Prostate gland (tissue), 2 donors: ENCODE data around the gene IP6K2. TPM values are rescaled to one million over a fixed set of nuclear protein-coding genes. Genes with fewer than 3 reads are reported as not detected.
"Not testable (repeated sequence)": the region's sequence is repeated elsewhere in the genome, so short reads cannot be mapped to it uniquely, and the experiment has no call there.

Experiments
- DNase-seq: peaks from one replicate; pipeline ENCODE4 v3.0.0-alpha.2; 2019; ENCODE audit warnings: low spot score
- H3K27ac ChIP-seq, 2 donors: fragments of 200-600 bp; sonication (generic); 2 replicates each; pipeline ENCODE4 v1.5.1; 2017 to 2019
- H3K27me3 ChIP-seq: fragments of 200-600 bp; sonication (generic); replicated peaks from 2 replicates; pipeline ENCODE4 v1.5.1; 2019; ENCODE audit not compliant: insufficient read depth
- H3K36me3 ChIP-seq, 2 donors: fragments of 200-600 bp; sonication (generic); 1 replicate in 1 of 2; 2 replicates in 1 of 2; pipeline versions ENCODE4 v1.5.1 to v1.8.1; 2017 to 2019
- H3K4me1 ChIP-seq: fragments of 200-600 bp; sonication (generic); replicated peaks from 2 replicates; pipeline ENCODE4 v1.5.1; 2019
- H3K4me3 ChIP-seq, 2 donors: fragments of 200-600 bp; sonication (generic); 2 replicates each; pipeline ENCODE4 v1.5.1; 2017 to 2019
- H3K9me3 ChIP-seq: fragments of 200-600 bp; sonication (generic); 2 replicates; pipeline ENCODE4 v1.5.1; 2017
- CTCF ChIP-seq, 4 experiments: fragments of 200-600 bp in 2 of 4; fragments of 450-650 bp in 2 of 4; sonication (generic) in 2 of 4; IDR thresholded peaks; 1 replicate in 3 of 4; 2 replicates in 1 of 4; pipeline ENCODE4 v1.5.1; 2016 to 2019; ENCODE audit warnings: antibody characterized with exemption in 4 of 4, mild to moderate bottlenecking in 2 of 4, moderate library complexity in 2 of 4
- POLR2A ChIP-seq: fragments of 450-650 bp; IDR thresholded peaks from one replicate; pipeline ENCODE4 v1.6.1; 2016; ENCODE audit warnings: antibody characterized with exemption, mild to moderate bottlenecking
- POLR2AphosphoS5 ChIP-seq: sonication (generic); formaldehyde crosslinking; IDR thresholded peaks from one replicate; pipeline ENCODE4 v1.6.1; 2017; ENCODE audit warnings: antibody characterized with exemption
- WGBS: methylation state at CpG from one replicate; pipeline ENCODE4 v1.1.5; 2018; 5-methylcytosine and 5-hydroxymethylcytosine counted together
- intact Hi-C: fragments of 100-400 bp; cut with DNase I; formaldehyde crosslinking; loops from one replicate; pipeline ENCODE4 v1.14.2; 2022
- total RNA-seq, 2 donors: library from RNA; depleted of rRNA; stranded (reverse); fragments of >200 nt; gene quantifications; one replicate each; pipeline ENCODE4 v1.1.0, GENCODE V29; 2016

The IP6K2 gene
- total RNA-seq, 2 donors from 2014 or later = 112 to 165 TPM

GRCh38 chr3:48747015-48747615, 30.1 kb upstream of the IP6K2 start:
- H3K4me3 ChIP-seq = no peak overlapping the region
- DNase-seq = no peak
- H3K27me3 ChIP-seq = no peaks in the 10 kb centered on the region
- H3K4me1 ChIP-seq = peaks cover 11% of the 10 kb centered on the region
- 4% methylated on average over 4 of the region's 4 CpGs for WGBS
- intact Hi-C loops = loop anchor here (5.0 kb wide), 1 partner anchor 100 kb away; the partner anchor contains the start of gene PRKAR2A
- peak overlapping the region; percentile 72 to 76 for H3K27ac ChIP-seq
- H3K9me3 ChIP-seq = no peaks in the 10 kb centered on the region
- no peak for TF ChIP-seq POLR2A
- TF ChIP-seq POLR2AphosphoS5 = peak; percentile 77
- TF ChIP-seq CTCF (IDR thresholded peaks at IDR 0.05) = no peak
- peaks cover 0 to 5% of the 10 kb centered on the region in 2 donors for H3K36me3 ChIP-seq

GRCh38 chr3:48743773-48744172, 26.8 kb upstream of the IP6K2 start:
- Histone ChIP-seq H3K27me3 (no peaks in the 10 kb centered on the region), H3K27ac (no peak overlapping the region), H3K4me3 (no peak overlapping the region), H3K4me1 (peaks cover 33% of the 10 kb centered on the region), H3K9me3 (no peaks in the 10 kb centered on the region), H3K36me3 (no peaks in the 10 kb centered on the region)
- TF ChIP-seq CTCF (IDR thresholded peaks at IDR 0.05) = no peak
- TF ChIP-seq POLR2AphosphoS5 = no peak
- TF ChIP-seq POLR2A = no peak
- intact Hi-C loops = no loop called here
- WGBS = 88% methylated on average over 7 of the region's 7 CpGs
- no peak for DNase-seq

- H3K4me3 ChIP-seq, H3K36me3 ChIP-seq, DNase-seq, H3K27me3 ChIP-seq, H3K9me3 ChIP-seq: not testable (repeated sequence)
- intact Hi-C loops = loop anchor here (2.0 kb wide), 1 partner anchor 54 kb away; no protein-coding TSS in a partner anchor
- 97% methylated on average over 10 of the region's 10 CpGs for WGBS
- H3K27ac ChIP-seq = peak overlapping the region; percentile 73 to 75
- H3K4me1 ChIP-seq = peaks cover 26% of the 10 kb centered on the region
Observed at GRCh38 chr3:48741226-48741625, 24.2 kb upstream of the IP6K2 start.

- Histone ChIP-seq H3K4me3 (no peak overlapping the region), H3K27ac (peak overlapping the region; percentile 73 to 75), H3K36me3 (no peaks in the 10 kb centered on the region), H3K4me1 (peaks cover 32% of the 10 kb centered on the region), H3K27me3 (no peaks in the 10 kb centered on the region), H3K9me3 (no peaks in the 10 kb centered on the region)
- intact Hi-C loops = loop anchor here (2.0 kb wide), 1 partner anchor 53 kb away; no protein-coding TSS in a partner anchor
- peak; percentile 68 for DNase-seq
- WGBS = 25% methylated on average over 15 of the region's 15 CpGs
- peak; percentile 50 to 80 (median 63) for TF ChIP-seq CTCF (IDR thresholded peaks at IDR 0.05)
- TF ChIP-seq POLR2AphosphoS5 = peak; percentile 62
- no peak for TF ChIP-seq POLR2A
Observed at GRCh38 chr3:48739955-48740823, 23.2 kb upstream of the IP6K2 start.

GRCh38 chr3:48739617-48739954, 22.6 kb upstream of the IP6K2 start:
- Histone ChIP-seq H3K9me3 (no peaks in the 10 kb centered on the region), H3K27me3 (no peaks in the 10 kb centered on the region), H3K27ac (peak overlapping the region; percentile 73 to 75), H3K4me3 (no peak overlapping the region), H3K4me1 (peaks cover 32% of the 10 kb centered on the region), H3K36me3 (no peaks in the 10 kb centered on the region)
- WGBS = 52% methylated on average over 6 of the region's 6 CpGs
- DNase-seq = no peak
- intact Hi-C loops = no loop called here
- no peak for TF ChIP-seq CTCF (IDR thresholded peaks at IDR 0.05)
